CD4-positive, alpha-beta T cell treated with Interleukin-17A for 1 hour (primary cell): ENCODE results near the gene FLYWCH2.
A peak's percentile ranks its signal among the peaks of the same experiment; 100 is the strongest.
"Not testable (repeated sequence)": the region's sequence is repeated elsewhere in the genome, so short reads cannot be mapped to it uniquely, and the experiment has no call there.

Source experiments
- DNase-seq: peaks from one replicate; pipeline ENCODE4 v3.0.0-alpha.2; 2020

FLYWCH2 gene

GRCh38 chr16:2915196-2915929 lies 32.3 kb downstream of the FLYWCH2 start:
- DNase-seq = no peak

GRCh38 chr16:2919511-2920255 lies 36.7 kb downstream of the FLYWCH2 start:
- DNase-seq = peak; percentile 79

GRCh38 chr16:2923481-2923880 lies 40.5 kb downstream of the FLYWCH2 start:
- DNase-seq = no peak

- DNase-seq = no peak
Observed at GRCh38 chr16:2924901-2925755, 42.1 kb downstream of the FLYWCH2 start.

- DNase-seq = no peak
Observed at GRCh38 chr16:2925951-2926649, 43.1 kb downstream of the FLYWCH2 start.

GRCh38 chr16:2926650-2926999 lies 43.6 kb downstream of the FLYWCH2 start:
- no peak for DNase-seq

GRCh38 chr16:2927010-2927646 lies 44.1 kb downstream of the FLYWCH2 start:
- DNase-seq = peak; percentile 92

- DNase-seq = not testable (repeated sequence)
Observed at GRCh38 chr16:2928151-2928550, 45.1 kb downstream of the FLYWCH2 start.

- DNase-seq = no peak
Observed at GRCh38 chr16:2928796-2929195, 45.8 kb downstream of the FLYWCH2 start.

GRCh38 chr16:2929693-2930092 lies 46.7 kb downstream of the FLYWCH2 start:
- no peak for DNase-seq

- no peak for DNase-seq
Observed at GRCh38 chr16:2930236-2930635, 47.2 kb downstream of the FLYWCH2 start.

- not testable (repeated sequence) for DNase-seq
Observed at GRCh38 chr16:2931231-2931914, 48.4 kb downstream of the FLYWCH2 start.

GRCh38 chr16:2933136-2933535 lies 50.1 kb downstream of the FLYWCH2 start:
- DNase-seq = no peak

GRCh38 chr16:2933701-2934100 lies 50.7 kb downstream of the FLYWCH2 start:
- no peak for DNase-seq

- no peak for DNase-seq
Observed at GRCh38 chr16:2934450-2934849, 51.4 kb downstream of the FLYWCH2 start.

- DNase-seq = no peak
Observed at GRCh38 chr16:2936436-2937011, 53.5 kb downstream of the FLYWCH2 start.

GRCh38 chr16:2937170-2937569 lies 54.2 kb downstream of the FLYWCH2 start:
- no peak for DNase-seq

- no peak for DNase-seq
Observed at GRCh38 chr16:2938206-2938605, 55.2 kb downstream of the FLYWCH2 start.

- no peak for DNase-seq
Observed at GRCh38 chr16:2939968-2940367, 57.0 kb downstream of the FLYWCH2 start.

GRCh38 chr16:2942045-2942444 lies 59.0 kb downstream of the FLYWCH2 start:
- DNase-seq = no peak

GRCh38 chr16:2943716-2944115 lies 60.7 kb downstream of the FLYWCH2 start:
- not testable (repeated sequence) for DNase-seq
